H1 (cell line): ENCODE results near the gene CHCHD6. TPM values are rescaled to one million over a fixed set of nuclear protein-coding genes. Genes with fewer than 3 reads are reported as not detected.

Experiments used
- CTCF ChIA-PET: fragments of 300-600 bp; sonication (Branson Sonifier 250); formaldehyde crosslinking; loops from one replicate; lab custom pipeline; 2021; ENCODE audit not compliant: partially characterized antibody; lab: Charles Lee
- POLR2A ChIA-PET: fragments of 300-600 bp; sonication (Branson Sonifier 250); formaldehyde crosslinking; loops from one replicate; lab custom pipeline; 2021; ENCODE audit warnings: inconsistent platforms; ENCODE audit not compliant: partially characterized antibody; lab: Charles Lee
- DNase-seq, 2 experiments: peaks; one replicate each; pipeline versions ENCODE4 v3.0.0 to v3.0.0-alpha.2; 2010 to 2022; ENCODE audit warnings: low spot score in 2 of 2, low read depth in 1 of 2, mixed read lengths in 1 of 2
- FAIRE-seq: peaks from 2 replicates; lab custom pipeline; 2011; peaks lifted over from hg19 to GRCh38; lab: Jason Lieb, UNC
- H2AFZ ChIP-seq: 2 replicates; pipeline ENCODE4 v1.8.1; 2012; ENCODE audit warnings: low read length, inconsistent platforms
- H2AK5ac ChIP-seq: 2 replicates; pipeline ENCODE4 v1.6.1; 2013; ENCODE audit warnings: low read depth, low read length
- H2BK120ac ChIP-seq: replicated peaks from 2 replicates; pipeline ENCODE3; 2013; ENCODE audit warnings: low read depth, low read length, inconsistent platforms
- H2BK12ac ChIP-seq: 2 replicates; pipeline ENCODE4 v1.6.1; 2013; ENCODE audit warnings: low read depth, low read length
- H2BK15ac ChIP-seq: 2 replicates; pipeline ENCODE4 v1.6.1; 2013; ENCODE audit warnings: low read length
- H2BK20ac ChIP-seq: 2 replicates; pipeline ENCODE4 v1.6.1; 2013; ENCODE audit warnings: low read length
- H2BK5ac ChIP-seq: 2 replicates; pipeline ENCODE4 v1.6.1; 2013; ENCODE audit warnings: low read depth, low read length
- H3K14ac ChIP-seq: 2 replicates; pipeline ENCODE4 v1.6.1; 2013; ENCODE audit warnings: inconsistent platforms; ENCODE audit not compliant: insufficient read length
- H3K18ac ChIP-seq: 2 replicates; pipeline ENCODE4 v1.6.1; 2013; ENCODE audit warnings: low read length; ENCODE audit errors: extremely low read depth
- H3K23ac ChIP-seq: 2 replicates; pipeline ENCODE4 v1.6.1; 2013; ENCODE audit warnings: inconsistent platforms; ENCODE audit not compliant: insufficient read length
- H3K23me2 ChIP-seq: 2 replicates; pipeline ENCODE4 v1.6.1; 2013; ENCODE audit warnings: low read depth, low read length
- H3K27ac ChIP-seq: 2 replicates; pipeline ENCODE4 v1.6.1; 2011; ENCODE audit warnings: low read depth, low read length, inconsistent platforms
- H3K27me3 ChIP-seq, 4 experiments: replicated peaks in 1 of 4; 1 replicate in 1 of 4; 2 replicates in 3 of 4; pipeline versions ENCODE4 v1.6.1 to v1.8.1; 2011 to 2013; ENCODE audit warnings: low read length in 3 of 4, mild to moderate bottlenecking in 3 of 4, inconsistent platforms in 2 of 4, mixed read lengths in 2 of 4, moderate library complexity in 1 of 4; ENCODE audit not compliant: control insufficient read depth in 3 of 4, insufficient read depth in 3 of 4; ENCODE audit errors: extremely low read depth in 1 of 4
- H3K36me3 ChIP-seq, 4 experiments: 2 replicates each; pipeline versions ENCODE4 v1.6.1 to v1.8.1; 2011 to 2013; ENCODE audit warnings: mild to moderate bottlenecking in 4 of 4, low read length in 3 of 4, moderate library complexity in 2 of 4, control low read depth in 1 of 4, inconsistent platforms in 1 of 4; ENCODE audit not compliant: insufficient read depth in 4 of 4, control insufficient read depth in 2 of 4
- H3K4ac ChIP-seq: replicated peaks from 2 replicates; pipeline ENCODE3; 2013; ENCODE audit warnings: low read length, low read depth, mixed read lengths, inconsistent platforms; ENCODE audit not compliant: insufficient read length
- H3K4me1 ChIP-seq, 4 experiments: replicated peaks in 1 of 4; 1 replicate in 1 of 4; 2 replicates in 3 of 4; pipeline versions ENCODE4 v1.6.1 to v1.8.1; 2011 to 2013; ENCODE audit warnings: low read length in 3 of 4, inconsistent platforms in 2 of 4, mixed read lengths in 1 of 4; ENCODE audit not compliant: insufficient read depth in 4 of 4, control insufficient read depth in 3 of 4
- H3K4me2 ChIP-seq, 2 experiments: 2 replicates each; pipeline versions ENCODE4 v1.6.1 to v1.8.1; 2011 to 2013; ENCODE audit warnings: low read depth in 2 of 2, low read length in 2 of 2, control low read depth in 1 of 2, inconsistent platforms in 1 of 2, mild to moderate bottlenecking in 1 of 2; ENCODE audit not compliant: insufficient read depth in 1 of 2
- H3K4me3 ChIP-seq, 4 experiments: fragments of 200-600, 300-600 bp in 1 of 4; sonication (generic), shearing (Covaris generic), sonication (Bioruptor Twin) in 1 of 4; 2 replicates each; pipeline versions ENCODE4 v1.5.1 to v1.8.1; 2011 to 2016; ENCODE audit warnings: low read length in 4 of 4, low read depth in 3 of 4, control low read depth in 2 of 4, inconsistent platforms in 2 of 4, mild to moderate bottlenecking in 2 of 4, mixed read lengths in 1 of 4, moderate library complexity in 1 of 4; ENCODE audit not compliant: insufficient read depth in 2 of 4; ENCODE audit errors: extremely low read depth in 1 of 4
- H3K56ac ChIP-seq: replicated peaks from 2 replicates; pipeline ENCODE3; 2013; ENCODE audit warnings: low read depth, mild to moderate bottlenecking, mixed read lengths, low read length, inconsistent platforms; ENCODE audit not compliant: insufficient read length
- H3K79me1 ChIP-seq: 2 replicates; pipeline ENCODE4 v1.6.1; 2013; ENCODE audit warnings: low read depth, low read length, control low read depth
- H3K79me2 ChIP-seq, 2 experiments: 2 replicates each; pipeline versions ENCODE4 v1.6.1 to v1.8.1; 2012 to 2013; ENCODE audit warnings: low read length in 2 of 2, mild to moderate bottlenecking in 2 of 2, inconsistent platforms in 1 of 2; ENCODE audit not compliant: insufficient read depth in 2 of 2, control insufficient read depth in 1 of 2
- H3K9ac ChIP-seq, 4 experiments: replicated peaks in 1 of 4; 1 replicate in 1 of 4; 2 replicates in 3 of 4; pipeline versions ENCODE4 v1.6.1 to v1.8.1; 2011 to 2013; ENCODE audit warnings: low read depth in 3 of 4, low read length in 3 of 4, control low read depth in 2 of 4, mild to moderate bottlenecking in 2 of 4, moderate library complexity in 2 of 4, inconsistent platforms in 1 of 4; ENCODE audit errors: extremely low read depth in 1 of 4
- H3K9me3 ChIP-seq, 2 experiments: 2 replicates each; pipeline versions ENCODE4 v1.6.1 to v1.8.1; 2012 to 2013; ENCODE audit warnings: mild to moderate bottlenecking in 2 of 2, moderate library complexity in 2 of 2, control low read depth in 1 of 2, inconsistent platforms in 1 of 2, low read depth in 1 of 2, low read length in 1 of 2, mixed read lengths in 1 of 2; ENCODE audit not compliant: insufficient read depth in 2 of 2
- H4K20me1 ChIP-seq, 2 experiments: replicated peaks in 1 of 2; 2 replicates each; pipeline versions ENCODE3 to v1.8.1; 2011 to 2013; ENCODE audit warnings: inconsistent platforms in 2 of 2, low read length in 2 of 2, mild to moderate bottlenecking in 1 of 2; ENCODE audit not compliant: insufficient read depth in 2 of 2, control insufficient read depth in 1 of 2
- H4K5ac ChIP-seq: 2 replicates; pipeline ENCODE4 v1.6.1; 2013; ENCODE audit warnings: low read length, low read depth, mixed read lengths, inconsistent platforms; ENCODE audit not compliant: insufficient read length
- H4K8ac ChIP-seq: 2 replicates; pipeline ENCODE4 v1.8.0; 2013; ENCODE audit warnings: mild to moderate bottlenecking, moderate library complexity, low read length, inconsistent platforms; ENCODE audit not compliant: insufficient read depth; ENCODE audit errors: extremely low read depth
- H4K91ac ChIP-seq: replicated peaks from 2 replicates; pipeline ENCODE3; 2013; ENCODE audit warnings: low read length, mixed read lengths, inconsistent platforms; ENCODE audit not compliant: insufficient read length
- BACH1 ChIP-seq: IDR thresholded peaks from 2 replicates; pipeline ENCODE4 v1.6.1; 2012; ENCODE audit warnings: low read length, improper control_type of control experiment
- HDAC2 ChIP-seq, 2 experiments: fragments of 300-600 bp in 1 of 2; sonication (generic) in 1 of 2; IDR thresholded peaks; 2 replicates each; pipeline ENCODE4 v1.6.1; 2011 to 2012; ENCODE audit warnings: low read depth in 2 of 2, low read length in 2 of 2, mild to moderate bottlenecking in 2 of 2, moderate library complexity in 2 of 2, borderline replicate concordance in 1 of 2, inconsistent platforms in 1 of 2
- RNF2 ChIP-seq: fragments of 200-900, 300-1000 bp; sonication (generic); IDR thresholded peaks from 2 replicates; pipeline ENCODE4 v1.7.1; 2016; ENCODE audit warnings: borderline replicate concordance, low read depth, mild to moderate bottlenecking, antibody characterized with exemption, low read length; ENCODE audit not compliant: poor library complexity, severe bottlenecking; ENCODE audit errors: missing control alignments
- WGBS, 2 experiments: shearing (Covaris generic) in 1 of 2; methylation state at CpG; one replicate each; pipeline versions ENCODE4 v1.1.6 to v1.1.7; 2013 to 2015; ENCODE audit warnings: low lambda C conversion rate in 2 of 2, mixed read lengths in 2 of 2, inconsistent platforms in 1 of 2, low coverage in 1 of 2, missing lambda C conversion rate in 1 of 2; ENCODE audit not compliant: insufficient replicate concordance in 2 of 2, insufficient coverage in 1 of 2, insufficient read length in 1 of 2; ENCODE audit errors: extremely low coverage in 1 of 2, missing lambda C conversion rate in 1 of 2; 5-methylcytosine and 5-hydroxymethylcytosine counted together
- polyA plus RNA-seq, 7 experiments: library from polyadenylated mRNA; depleted of rRNA in 3 of 7; stranded (reverse) in 5 of 7; unstranded in 2 of 7; fragments of >200 nt in 5 of 7; fragments of 200-250 nt in 2 of 7; gene quantifications; 1 replicate in 5 of 7; 2 replicates in 1 of 7; 4 replicates in 1 of 7; pipeline versions ENCODE4 v1.2.1 to v1.2.3, GENCODE V29; 2011 to 2013; ENCODE audit warnings: missing spikeins in 2 of 7, mixed read lengths in 2 of 7
- total RNA-seq: library from RNA; stranded (reverse); fragmentation: NEBNext Ultra II Directional; extraction: Animal tissue kit (Norgen Biotek cat#: 25700); gene quantifications from 2 replicates; pipeline ENCODE4 v1.2.1, GENCODE V29; 2021

CHCHD6 gene
- total and polyA plus RNA-seq, 2 of the 8 experiments (the other 6 are each of a cell fraction or from before 2014, with no cell fraction given) = 32.4 to 37.6 TPM

DNA sequence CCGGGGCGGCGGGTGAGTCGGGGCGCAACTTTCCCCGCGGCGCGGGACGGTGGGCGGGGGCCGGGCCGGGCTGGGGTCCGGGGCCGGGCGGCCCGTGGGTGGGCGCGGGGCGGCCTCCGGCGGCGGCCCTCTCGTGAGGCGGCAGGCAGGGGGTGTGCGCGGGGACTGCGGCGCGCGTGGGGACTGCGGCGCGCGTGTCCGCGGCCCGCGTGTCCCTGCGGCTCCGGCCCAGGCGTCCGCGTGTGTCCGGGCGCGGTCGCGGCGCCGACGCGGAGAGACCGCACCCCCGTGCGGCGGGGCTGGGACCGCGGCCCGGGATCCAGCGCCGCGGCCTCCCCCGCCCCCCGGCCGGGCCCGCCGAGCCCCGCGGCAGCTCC is 279.2 kb downstream of the CHCHD6 start:
- Histone ChIP-seq H3K9ac (peak overlapping the region in 1 of 4 experiments; percentile 83; a peak in 1 of 7 replicates), H3K4me1 (peaks cover 0 to 26% (median 12%) of the 10 kb centered on the region in 4 experiments; a peak in 6 of 7 replicates), H2BK20ac (no peak overlapping the region), H3K79me1 (peaks cover 19% of the 10 kb centered on the region), H3K36me3 (no peaks in the 10 kb centered on the region; a peak in 1 of 8 replicates), H3K23me2 (peaks cover 8% of the 10 kb centered on the region; the same call in 1 of the 2 replicates), H3K14ac (no peak overlapping the region), H3K4me3 (peak overlapping the region; percentile 67 to 87 (median 73); a peak in 7 of 8 replicates), H2AFZ (no peak overlapping the region), H3K23ac (no peak overlapping the region), H3K79me2 (peaks cover 8 to 41% of the 10 kb centered on the region in 2 experiments; a peak in 3 of 4 replicates), H3K4ac (no peak overlapping the region), H2BK15ac (no peak overlapping the region), H2BK120ac (no peak overlapping the region), H4K91ac (no peak overlapping the region), H3K27ac (no peak overlapping the region), H3K56ac (no peak overlapping the region), H3K27me3 (peaks cover 0 to 8% (median 3%) of the 10 kb centered on the region in 4 experiments; a peak in 5 of 7 replicates), H2AK5ac (no peak overlapping the region), H2BK12ac (no peak overlapping the region), H4K8ac (no peak overlapping the region), H4K20me1 (peaks cover 19 to 29% of the 10 kb centered on the region in 2 experiments), H2BK5ac (no peak overlapping the region), H3K18ac (no peak overlapping the region), H3K4me2 (peak overlapping the region in 1 of 2 experiments; percentile 78; a peak in 2 of 4 replicates), H4K5ac (no peak overlapping the region), H3K9me3 (no peaks in the 10 kb centered on the region)
- FAIRE-seq = no peak
- ChIA-PET POLR2A (interaction anchor here (0.9 kb wide), 1 partner anchor 130 kb away, joined by 3 read pairs; no protein-coding TSS in a partner anchor), CTCF (interaction anchor here (1.0 to 10.0 kb wide), 3 partner anchors 85 to 304 kb away, joined by 3 to 74 read pairs (median 14); no protein-coding TSS in a partner anchor)
- 0% methylated on average over 15 of the region's 70 CpGs; no CpG with 5 or more reads in 1 of the 2 experiments for WGBS, 2 experiments
- TF ChIP-seq RNF2 (no peak), BACH1 (peak; percentile 75; the same call in 1 of the 2 replicates), HDAC2 (IDR thresholded peaks at IDR 0.05; ENCODE audit: borderline replicate concordance in 1 of 2, low read depth in 2 of 2, low read length in 2 of 2) (0 out of 4 replicates have a peak, but pooled peaks of 1 of the 2 experiments have one; percentile 29)
- DNase-seq = no peak
